HL-60 (cell line): ENCODE data around the gene ZFR.

Experiments
- DNase-seq, 2 experiments: peaks; one replicate each; pipeline ENCODE4 v3.0.0-alpha.2; 2010 to 2020; ENCODE audit warnings: low read depth in 1 of 2, low spot score in 1 of 2
- H3K27ac ChIP-seq: fragments of 250-450 bp; sonication (Bioruptor Pico); replicated peaks from 2 replicates; pipeline ENCODE4 v1.5.1; 2020; ENCODE audit warnings: mild to moderate bottlenecking, moderate library complexity
- H3K27me3 ChIP-seq: fragments of 250-450 bp; sonication (Bioruptor Pico); 2 replicates; pipeline ENCODE4 v1.5.1; 2021; ENCODE audit warnings: mild to moderate bottlenecking, moderate library complexity; ENCODE audit not compliant: insufficient read depth, poor library complexity, severe bottlenecking
- H3K4me3 ChIP-seq: replicated peaks from 2 replicates; pipeline ENCODE4 v1.5.1; 2011; ENCODE audit warnings: mild to moderate bottlenecking, control low read depth, low read length; ENCODE audit not compliant: insufficient read depth
- GABPA ChIP-seq: IDR thresholded peaks from 2 replicates; pipeline ENCODE4 v1.6.1; 2012; ENCODE audit warnings: low read depth
- POLR2AphosphoS5 ChIP-seq: IDR thresholded peaks from 2 replicates; pipeline ENCODE4 v1.6.1; 2012; ENCODE audit warnings: low read depth
- SPI1 ChIP-seq: IDR thresholded peaks from 2 replicates; pipeline ENCODE4 v1.6.1; 2012; ENCODE audit warnings: low read depth, mild to moderate bottlenecking, borderline replicate concordance
- TF ChIP-seq, protein P1 (sequence below): IDR thresholded peaks from one replicate; pipeline ENCODE4 v1.5.1; 2011; ENCODE audit warnings: low read length, control low read depth, inconsistent platforms; ENCODE audit not compliant: insufficient read depth
- TF ChIP-seq, protein P2 (sequence below): IDR thresholded peaks from 2 replicates; pipeline ENCODE4 v1.6.1; 2012; ENCODE audit warnings: low read depth; ENCODE audit not compliant: insufficient replicate concordance

The ZFR gene

DNA sequence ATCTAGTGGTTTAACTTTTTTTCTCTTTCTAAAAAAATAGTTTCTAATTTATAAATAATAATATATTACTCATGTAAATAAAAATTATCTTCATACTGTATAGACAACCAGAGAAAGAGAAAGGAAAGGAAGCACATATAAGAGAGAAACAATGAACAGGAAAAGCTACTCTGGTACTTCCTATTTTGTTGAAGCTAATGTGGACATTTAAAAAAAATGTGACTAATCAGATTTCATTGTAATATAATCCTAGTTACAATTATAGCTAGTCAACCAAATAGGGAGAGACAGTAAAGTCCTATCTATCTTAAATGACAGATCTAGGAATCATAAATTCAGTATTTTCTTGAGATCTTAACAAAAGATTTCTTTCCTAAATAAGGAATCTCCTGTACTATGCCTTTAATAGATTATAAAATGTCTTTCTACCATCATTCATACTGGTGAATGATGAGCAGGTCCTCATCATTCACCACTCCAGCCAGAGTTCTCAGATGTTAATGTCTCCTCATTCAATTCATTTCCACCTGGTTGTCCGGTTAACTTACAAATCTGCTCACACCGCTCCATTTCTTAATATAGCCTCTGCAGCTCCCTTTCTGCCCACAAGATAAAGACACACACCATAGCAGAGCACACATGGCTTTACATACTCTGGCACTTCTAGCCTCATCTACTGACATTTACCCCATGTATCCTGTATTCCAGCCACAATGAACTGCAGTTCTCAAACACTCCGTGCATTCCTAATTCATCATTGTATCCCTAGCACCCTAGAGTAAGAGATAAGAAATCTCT lies 30.9 kb downstream of the ZFR start:
- Histone ChIP-seq H3K27ac (no peak overlapping the region), H3K4me3 (no peak overlapping the region), H3K27me3 (no peaks in the 10 kb centered on the region)
- DNase-seq: no peak
- TF ChIP-seq, protein P1, sequence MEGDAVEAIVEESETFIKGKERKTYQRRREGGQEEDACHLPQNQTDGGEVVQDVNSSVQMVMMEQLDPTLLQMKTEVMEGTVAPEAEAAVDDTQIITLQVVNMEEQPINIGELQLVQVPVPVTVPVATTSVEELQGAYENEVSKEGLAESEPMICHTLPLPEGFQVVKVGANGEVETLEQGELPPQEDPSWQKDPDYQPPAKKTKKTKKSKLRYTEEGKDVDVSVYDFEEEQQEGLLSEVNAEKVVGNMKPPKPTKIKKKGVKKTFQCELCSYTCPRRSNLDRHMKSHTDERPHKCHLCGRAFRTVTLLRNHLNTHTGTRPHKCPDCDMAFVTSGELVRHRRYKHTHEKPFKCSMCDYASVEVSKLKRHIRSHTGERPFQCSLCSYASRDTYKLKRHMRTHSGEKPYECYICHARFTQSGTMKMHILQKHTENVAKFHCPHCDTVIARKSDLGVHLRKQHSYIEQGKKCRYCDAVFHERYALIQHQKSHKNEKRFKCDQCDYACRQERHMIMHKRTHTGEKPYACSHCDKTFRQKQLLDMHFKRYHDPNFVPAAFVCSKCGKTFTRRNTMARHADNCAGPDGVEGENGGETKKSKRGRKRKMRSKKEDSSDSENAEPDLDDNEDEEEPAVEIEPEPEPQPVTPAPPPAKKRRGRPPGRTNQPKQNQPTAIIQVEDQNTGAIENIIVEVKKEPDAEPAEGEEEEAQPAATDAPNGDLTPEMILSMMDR: no peak
- TF ChIP-seq, protein P2, sequence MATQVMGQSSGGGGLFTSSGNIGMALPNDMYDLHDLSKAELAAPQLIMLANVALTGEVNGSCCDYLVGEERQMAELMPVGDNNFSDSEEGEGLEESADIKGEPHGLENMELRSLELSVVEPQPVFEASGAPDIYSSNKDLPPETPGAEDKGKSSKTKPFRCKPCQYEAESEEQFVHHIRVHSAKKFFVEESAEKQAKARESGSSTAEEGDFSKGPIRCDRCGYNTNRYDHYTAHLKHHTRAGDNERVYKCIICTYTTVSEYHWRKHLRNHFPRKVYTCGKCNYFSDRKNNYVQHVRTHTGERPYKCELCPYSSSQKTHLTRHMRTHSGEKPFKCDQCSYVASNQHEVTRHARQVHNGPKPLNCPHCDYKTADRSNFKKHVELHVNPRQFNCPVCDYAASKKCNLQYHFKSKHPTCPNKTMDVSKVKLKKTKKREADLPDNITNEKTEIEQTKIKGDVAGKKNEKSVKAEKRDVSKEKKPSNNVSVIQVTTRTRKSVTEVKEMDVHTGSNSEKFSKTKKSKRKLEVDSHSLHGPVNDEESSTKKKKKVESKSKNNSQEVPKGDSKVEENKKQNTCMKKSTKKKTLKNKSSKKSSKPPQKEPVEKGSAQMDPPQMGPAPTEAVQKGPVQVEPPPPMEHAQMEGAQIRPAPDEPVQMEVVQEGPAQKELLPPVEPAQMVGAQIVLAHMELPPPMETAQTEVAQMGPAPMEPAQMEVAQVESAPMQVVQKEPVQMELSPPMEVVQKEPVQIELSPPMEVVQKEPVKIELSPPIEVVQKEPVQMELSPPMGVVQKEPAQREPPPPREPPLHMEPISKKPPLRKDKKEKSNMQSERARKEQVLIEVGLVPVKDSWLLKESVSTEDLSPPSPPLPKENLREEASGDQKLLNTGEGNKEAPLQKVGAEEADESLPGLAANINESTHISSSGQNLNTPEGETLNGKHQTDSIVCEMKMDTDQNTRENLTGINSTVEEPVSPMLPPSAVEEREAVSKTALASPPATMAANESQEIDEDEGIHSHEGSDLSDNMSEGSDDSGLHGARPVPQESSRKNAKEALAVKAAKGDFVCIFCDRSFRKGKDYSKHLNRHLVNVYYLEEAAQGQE: no peak
- no peak for TF ChIP-seq SPI1
- TF ChIP-seq GABPA: no peak
- no peak for TF ChIP-seq POLR2AphosphoS5

DNA sequence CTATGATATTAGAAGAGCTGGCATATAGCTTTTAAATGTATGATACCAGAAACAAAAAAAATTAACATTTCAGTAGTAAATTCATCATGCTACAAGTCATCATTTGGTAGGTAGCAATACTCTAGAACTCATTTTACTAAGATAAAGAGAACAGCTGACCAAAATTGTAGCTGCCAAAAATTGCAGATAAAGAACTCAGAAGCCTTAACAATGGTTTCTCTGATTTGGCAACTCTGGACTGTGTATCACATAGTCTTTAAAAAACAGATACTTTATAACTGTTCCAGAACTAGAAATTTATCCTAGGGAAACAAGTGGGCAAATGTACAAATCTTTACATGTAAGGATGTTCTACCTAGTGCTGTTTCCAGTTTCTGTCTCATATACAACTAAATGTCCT lies 33.9 kb downstream of the ZFR start:
- no peaks in the 10 kb centered on the region for H3K27me3 ChIP-seq
- TF ChIP-seq GABPA (no peak), POLR2AphosphoS5 (no peak)
- TF ChIP-seq, protein P1: no peak
- TF ChIP-seq, protein P2: no peak
- DNase-seq: no peak
- H3K4me3 ChIP-seq: no peak overlapping the region
- H3K27ac ChIP-seq: no peak overlapping the region

DNA sequence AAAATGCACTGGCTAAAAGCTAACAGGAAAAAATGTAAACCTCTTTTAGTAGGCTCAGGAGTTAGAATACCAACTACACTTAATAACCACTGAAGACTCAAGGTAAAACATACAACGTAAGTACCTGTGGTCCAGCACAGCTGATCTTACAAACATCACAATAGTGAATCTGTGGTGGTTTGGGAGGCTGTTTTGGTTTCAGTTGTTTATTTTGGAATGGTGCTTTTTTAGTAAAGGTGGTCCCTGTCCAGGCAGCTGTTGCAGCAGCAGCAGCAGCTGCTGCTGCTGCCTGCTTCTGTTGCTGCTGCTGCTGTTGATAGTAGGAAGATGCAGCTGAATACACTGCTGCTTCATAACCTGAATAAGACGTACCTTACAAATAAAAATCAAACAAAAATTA lies 37.9 kb downstream of the ZFR start:
- H3K27me3 ChIP-seq: no peaks in the 10 kb centered on the region
- no peak for DNase-seq
- H3K27ac ChIP-seq: no peak overlapping the region
- TF ChIP-seq POLR2AphosphoS5 (no peak), GABPA (no peak), SPI1 (no peak)
- TF ChIP-seq, protein P1: no peak
- TF ChIP-seq, protein P2: no peak
- H3K4me3 ChIP-seq: no peak overlapping the region
